GM12891 (cell line): ENCODE measurements around the gene OXSM. TPM values are rescaled to one million over a fixed set of nuclear protein-coding genes. Genes with fewer than 3 reads are reported as not detected.

Source experiments
- DNase-seq: peaks from one replicate; pipeline ENCODE4 v3.0.0; 2011; ENCODE audit warnings: low spot score; ENCODE audit not compliant: insufficient read length
- FAIRE-seq: peaks from 2 replicates; lab custom pipeline; 2011; peaks lifted over from hg19 to GRCh38; lab: Jason Lieb, UNC
- PAX5 ChIP-seq: IDR thresholded peaks from 2 replicates; pipeline ENCODE4 v1.6.1; 2011; ENCODE audit warnings: low read length, moderate library complexity, mild to moderate bottlenecking; ENCODE audit not compliant: insufficient read depth, severe bottlenecking
- POLR2A ChIP-seq: IDR thresholded peaks from 2 replicates; pipeline ENCODE4 v1.6.1; 2011; ENCODE audit warnings: low read depth, low read length, control low read depth
- POLR2AphosphoS5 ChIP-seq: IDR thresholded peaks from 2 replicates; pipeline ENCODE4 v1.6.1; 2011; ENCODE audit warnings: low read depth, low read length, control low read depth
- POU2F2 ChIP-seq: IDR thresholded peaks from 2 replicates; pipeline ENCODE4 v1.6.1; 2011; ENCODE audit warnings: low read depth, mild to moderate bottlenecking, control low read depth, low read length, moderate library complexity
- SPI1 ChIP-seq: IDR thresholded peaks from 2 replicates; pipeline ENCODE4 v1.6.1; 2011; ENCODE audit warnings: low read depth, low read length, control low read depth
- TAF1 ChIP-seq: IDR thresholded peaks from 2 replicates; pipeline ENCODE4 v1.6.1; 2011; ENCODE audit warnings: low read depth, low read length, control low read depth
- polyA plus RNA-seq: library from polyadenylated mRNA; unstranded; fragments of >200 nt; gene quantifications from one replicate; pipeline ENCODE4 v1.2.1, GENCODE V29; 2012; ENCODE audit warnings: low read depth, missing spikeins, inconsistent platforms; ENCODE audit not compliant: missing spikeins

The OXSM gene
- polyA plus RNA-seq = 13.3 TPM

GRCh38 chr3:25789596-25790556 is at the start of gene OXSM:
Gene OXSM, plus strand, starts transcription at chr3:25790090. Its CDS starts 931 bp downstream, at chr3:25791021.
- DNase-seq (peak; percentile 53), FAIRE-seq (peak; percentile 100)
- no peak for TF ChIP-seq SPI1
- TF ChIP-seq PAX5 = peak; percentile 89
- TF ChIP-seq POLR2A = peak; percentile 89
- peak; percentile 61; the same call in 1 of the 2 replicates for TF ChIP-seq POU2F2
- TF ChIP-seq TAF1 = peak; percentile 62
- TF ChIP-seq POLR2AphosphoS5 = peak; percentile 81; the same call in 1 of the 2 replicates

- FAIRE-seq = no peak
- no peak for TF ChIP-seq POLR2AphosphoS5
- no peak for TF ChIP-seq PAX5
- no peak for TF ChIP-seq POU2F2
- TF ChIP-seq TAF1 = no peak
- TF ChIP-seq SPI1 = no peak
- no peak for TF ChIP-seq POLR2A
- no peak for DNase-seq
Observed at GRCh38 chr3:25744470-25744869, 45.4 kb upstream of the OXSM start.

- no peak for DNase-seq
- FAIRE-seq = no peak
- TF ChIP-seq SPI1 (no peak), PAX5 (no peak)
Observed at GRCh38 chr3:25747033-25747432, 42.9 kb upstream of the OXSM start.

- DNase-seq (no peak), FAIRE-seq (no peak)
- TF ChIP-seq SPI1 (no peak), POLR2AphosphoS5 (no peak), TAF1 (no peak), PAX5 (no peak), POLR2A (no peak), POU2F2 (no peak)
Observed at GRCh38 chr3:25748189-25748588, 41.7 kb upstream of the OXSM start.

- TF ChIP-seq PAX5 = no peak
- no peak for TF ChIP-seq POLR2A
- no peak for TF ChIP-seq SPI1
- TF ChIP-seq POLR2AphosphoS5 = no peak
- TF ChIP-seq POU2F2 = no peak
- no peak for TF ChIP-seq TAF1
- FAIRE-seq = no peak
- no peak for DNase-seq
Observed at GRCh38 chr3:25749031-25749581, 40.8 kb upstream of the OXSM start.

GRCh38 chr3:25751048-25751447 is 38.8 kb upstream of the OXSM start:
- TF ChIP-seq POU2F2 = no peak
- no peak for TF ChIP-seq PAX5
- no peak for TF ChIP-seq SPI1
- TF ChIP-seq POLR2AphosphoS5 = no peak
- no peak for TF ChIP-seq TAF1
- TF ChIP-seq POLR2A = no peak
- no peak for DNase-seq
- peak; percentile 9 for FAIRE-seq

- no peak for TF ChIP-seq TAF1
- no peak for TF ChIP-seq PAX5
- no peak for TF ChIP-seq POLR2AphosphoS5
- no peak for TF ChIP-seq POU2F2
- TF ChIP-seq SPI1 = no peak
- TF ChIP-seq POLR2A = no peak
- DNase-seq (no peak), FAIRE-seq (peak; percentile 45)
Observed at GRCh38 chr3:25751725-25752124, 38.2 kb upstream of the OXSM start.

GRCh38 chr3:25768851-25769250 is 21.0 kb upstream of the OXSM start:
- FAIRE-seq (peak; percentile 33), DNase-seq (no peak)

GRCh38 chr3:25775936-25776335 is 14.0 kb upstream of the OXSM start:
- FAIRE-seq (no peak), DNase-seq (no peak)
- no peak for TF ChIP-seq PAX5
- peak; percentile 35; the same call in 1 of the 2 replicates for TF ChIP-seq POU2F2

More at GRCh38 chr3:25768851-25769250, 21.0 kb upstream of the OXSM start:
- TF ChIP-seq PAX5 (no peak), POU2F2 (no peak), SPI1 (peak; percentile 84), TAF1 (no peak), POLR2A (no peak), POLR2AphosphoS5 (no peak)

- no peak for TF ChIP-seq TAF1
- TF ChIP-seq SPI1 = no peak
- no peak for TF ChIP-seq PAX5
- TF ChIP-seq POU2F2 = no peak
- TF ChIP-seq POLR2A = no peak
- no peak for TF ChIP-seq POLR2AphosphoS5
- FAIRE-seq = no peak
- no peak for DNase-seq
Observed at GRCh38 chr3:25780618-25781017, 9.3 kb upstream of the OXSM start.
